ENCODE results near the gene GPR61. TPM values are rescaled to one million over a fixed set of nuclear protein-coding genes. Genes with fewer than 3 reads are reported as not detected.

Gene GPR61, protein sequence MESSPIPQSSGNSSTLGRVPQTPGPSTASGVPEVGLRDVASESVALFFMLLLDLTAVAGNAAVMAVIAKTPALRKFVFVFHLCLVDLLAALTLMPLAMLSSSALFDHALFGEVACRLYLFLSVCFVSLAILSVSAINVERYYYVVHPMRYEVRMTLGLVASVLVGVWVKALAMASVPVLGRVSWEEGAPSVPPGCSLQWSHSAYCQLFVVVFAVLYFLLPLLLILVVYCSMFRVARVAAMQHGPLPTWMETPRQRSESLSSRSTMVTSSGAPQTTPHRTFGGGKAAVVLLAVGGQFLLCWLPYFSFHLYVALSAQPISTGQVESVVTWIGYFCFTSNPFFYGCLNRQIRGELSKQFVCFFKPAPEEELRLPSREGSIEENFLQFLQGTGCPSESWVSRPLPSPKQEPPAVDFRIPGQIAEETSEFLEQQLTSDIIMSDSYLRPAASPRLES
- under 1 TPM in 1 of 2 experiments, not detected in 1; 0.22 TPM for total RNA-seq

DNA sequence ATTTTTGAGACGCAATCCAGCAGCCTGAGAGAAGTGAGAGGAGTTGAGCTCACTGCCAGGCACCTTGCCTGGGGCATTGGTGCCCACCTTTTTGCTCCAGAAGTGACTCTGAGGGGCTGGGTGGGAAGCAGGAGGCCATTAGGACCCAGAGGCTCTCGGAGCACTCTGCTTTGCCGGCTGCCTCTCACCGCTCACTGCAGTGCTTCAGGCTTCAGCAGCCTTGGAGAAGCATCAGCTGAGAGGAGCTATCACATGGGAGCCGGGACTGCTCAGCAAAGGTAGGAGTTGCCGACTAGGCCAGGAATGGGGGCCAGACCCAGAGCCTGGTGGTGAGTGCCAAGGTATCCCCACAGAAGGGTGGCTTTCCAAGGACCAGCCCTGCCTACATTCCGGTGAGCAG is at the start of gene GPR61:
Gene GPR61 (plus strand): TSS at position 197 of the 400 bp plus-strand sequence. CDS start 3,151 bp downstream, outside the sequence.
- intact Hi-C loops (cut with micrococcal nuclease), result loop anchor here (10.0 kb wide), 1 partner anchor 115 kb away; the partner anchor contains the start of gene PSMA5
- Mint-ChIP-seq H3K9me3 (no peaks in the 10 kb centered on the region), H3K4me1 (ENCODE audit: low read depth) (no peaks in the 10 kb centered on the region), H3K27me3 (no peaks in the 10 kb centered on the region), H3K4me3 (no peak within 1 kb of the TSS), H3K27ac (no peak within 1 kb of the TSS), H3K36me3 (ENCODE audit: low read depth) (no peaks in the 10 kb centered on the region)
- POLR2A ChIA-PET, result interaction anchor here (0.7 to 1.5 kb wide), 2 partner anchors 46 to 80 kb away, joined by 3 to 4 read pairs; partner anchors contain the start of genes AMPD2, CYB561D1 and GNAT2
- CTCF ChIA-PET, result interaction anchor here (1.0 to 21.7 kb wide), 5 partner anchors 39 to 444 kb away, joined by 3 to 1390 read pairs (median 7); partner anchors contain the start of genes AHCYL1, AMIGO1, ATXN7L2 and CYB561D1
- DNase-seq, result no peak
- TF ChIP-seq, protein P1, sequence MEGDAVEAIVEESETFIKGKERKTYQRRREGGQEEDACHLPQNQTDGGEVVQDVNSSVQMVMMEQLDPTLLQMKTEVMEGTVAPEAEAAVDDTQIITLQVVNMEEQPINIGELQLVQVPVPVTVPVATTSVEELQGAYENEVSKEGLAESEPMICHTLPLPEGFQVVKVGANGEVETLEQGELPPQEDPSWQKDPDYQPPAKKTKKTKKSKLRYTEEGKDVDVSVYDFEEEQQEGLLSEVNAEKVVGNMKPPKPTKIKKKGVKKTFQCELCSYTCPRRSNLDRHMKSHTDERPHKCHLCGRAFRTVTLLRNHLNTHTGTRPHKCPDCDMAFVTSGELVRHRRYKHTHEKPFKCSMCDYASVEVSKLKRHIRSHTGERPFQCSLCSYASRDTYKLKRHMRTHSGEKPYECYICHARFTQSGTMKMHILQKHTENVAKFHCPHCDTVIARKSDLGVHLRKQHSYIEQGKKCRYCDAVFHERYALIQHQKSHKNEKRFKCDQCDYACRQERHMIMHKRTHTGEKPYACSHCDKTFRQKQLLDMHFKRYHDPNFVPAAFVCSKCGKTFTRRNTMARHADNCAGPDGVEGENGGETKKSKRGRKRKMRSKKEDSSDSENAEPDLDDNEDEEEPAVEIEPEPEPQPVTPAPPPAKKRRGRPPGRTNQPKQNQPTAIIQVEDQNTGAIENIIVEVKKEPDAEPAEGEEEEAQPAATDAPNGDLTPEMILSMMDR (IDR thresholded peaks at IDR 0.05), result no peak
- no peak for ATAC-seq

DNA sequence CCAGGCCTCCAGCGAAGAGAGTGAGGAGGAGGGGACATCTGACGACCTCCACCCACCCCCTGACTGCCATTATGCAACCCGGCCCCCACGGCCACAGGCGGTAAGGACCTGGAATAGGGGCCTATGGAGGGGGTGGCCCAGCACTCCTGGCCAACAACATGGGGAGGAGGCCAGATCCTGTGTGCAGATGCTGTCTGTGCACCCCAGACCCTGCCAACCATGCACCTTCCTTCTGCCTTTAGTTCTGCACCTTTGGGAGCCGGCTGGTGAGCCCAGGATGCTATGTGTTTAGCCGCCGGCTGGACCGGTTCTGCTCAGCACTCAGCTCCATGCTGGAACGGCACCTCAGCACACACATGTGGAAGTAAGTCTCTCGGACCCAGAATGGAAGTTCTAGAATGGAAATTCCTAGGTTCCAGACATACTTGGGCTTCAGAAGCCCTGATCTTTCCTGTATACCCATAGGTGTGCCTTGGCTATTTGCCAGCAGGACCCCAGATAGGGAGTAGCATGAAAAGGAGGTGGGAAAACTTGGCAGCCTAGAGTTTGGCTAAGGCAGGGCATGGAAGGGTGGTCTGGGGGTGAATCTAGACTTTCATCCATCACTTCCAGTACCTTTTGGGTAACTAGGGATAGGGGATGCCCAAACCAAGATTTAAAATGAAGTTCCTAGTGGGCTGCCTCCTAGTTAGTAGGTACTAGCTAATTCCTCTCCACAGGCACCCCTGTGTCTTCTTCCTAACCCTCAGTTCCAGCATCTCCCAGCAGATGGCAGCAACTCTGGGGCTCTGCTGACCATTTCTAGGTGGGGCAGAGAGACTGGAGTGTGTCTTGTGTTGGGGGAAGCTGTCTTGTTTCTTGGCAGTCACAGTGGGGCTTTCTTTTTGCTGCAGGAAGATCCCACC is 49.4 kb upstream of the GPR61 start:
- DNase-seq (peak; percentile 81), ATAC-seq (peak; percentile 35)
- CTCF ChIA-PET, result interaction anchor here (0.6 to 40.7 kb wide), 20 partner anchors 7 to 470 kb away, joined by 3 to 1390 read pairs (median 4); partner anchors contain the start of genes AMIGO1, ATXN7L2, GNAI3 and GPR61
- POLR2A ChIA-PET, result interaction anchor here (0.6 to 3.2 kb wide), 4 partner anchors 19 to 78 kb away, joined by 3 to 17 read pairs (median 4); partner anchors contain the start of genes AMIGO1 and PSMA5
- Mint-ChIP-seq H3K27me3 (no peaks in the 10 kb centered on the region), H3K4me1 (ENCODE audit: low read depth) (peaks cover 24% of the 10 kb centered on the region), H3K9me3 (no peaks in the 10 kb centered on the region), H3K36me3 (ENCODE audit: low read depth) (peaks cover 7% of the 10 kb centered on the region), H3K4me3 (no peak overlapping the region), H3K27ac (no peak overlapping the region)
- intact Hi-C loops (cut with micrococcal nuclease), result no loop called here
- TF ChIP-seq, protein P1 (IDR thresholded peaks at IDR 0.05), result peak; percentile 53

DNA sequence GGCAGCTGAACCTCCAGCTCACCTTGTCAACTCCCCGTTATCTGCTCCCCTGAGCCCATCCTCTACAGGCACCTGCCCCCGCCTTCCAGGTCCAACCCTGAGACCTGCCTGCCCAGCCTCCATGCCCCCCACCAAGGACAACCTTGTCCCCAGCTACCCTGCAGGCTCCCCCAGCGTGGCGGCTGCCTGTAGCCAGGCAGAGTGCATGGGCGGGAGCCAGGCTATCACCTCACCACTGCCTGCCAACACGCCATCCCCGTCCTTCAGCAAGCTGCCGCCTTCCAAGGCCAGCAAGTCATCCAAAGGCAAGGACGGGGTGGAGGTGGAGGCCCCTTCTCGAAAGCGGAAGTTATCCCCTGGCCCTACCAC is 48.8 kb upstream of the GPR61 start:
- H3K9me3 Mint-ChIP-seq, result no peaks in the 10 kb centered on the region
- no peak overlapping the region for H3K4me3 Mint-ChIP-seq
- TF ChIP-seq, protein P1 (IDR thresholded peaks at IDR 0.05), result peak; percentile 7
- DNase-seq, result no peak
- POLR2A ChIA-PET, result interaction anchor here (0.7 to 3.2 kb wide), 3 partner anchors 18 to 65 kb away, joined by 3 to 17 read pairs (median 5); partner anchors contain the start of genes AMIGO1 and PSMA5
- peaks cover 7% of the 10 kb centered on the region for H3K36me3 Mint-ChIP-seq (ENCODE audit: low read depth)
- no peak overlapping the region for H3K27ac Mint-ChIP-seq
- CTCF ChIA-PET, result interaction anchor here (1.1 to 40.7 kb wide), 15 partner anchors 7 to 277 kb away, joined by 3 to 1390 read pairs (median 6); partner anchors contain the start of genes AMIGO1, ATXN7L2, GNAI3 and GPR61
- no peak for ATAC-seq
- intact Hi-C loops (cut with micrococcal nuclease), result no loop called here
- no peaks in the 10 kb centered on the region for H3K27me3 Mint-ChIP-seq
- peaks cover 27% of the 10 kb centered on the region for H3K4me1 Mint-ChIP-seq (ENCODE audit: low read depth)

- no peak overlapping the region for H3K27ac Mint-ChIP-seq
- no peak overlapping the region for H3K4me3 Mint-ChIP-seq
- no peaks in the 10 kb centered on the region for H3K27me3 Mint-ChIP-seq
- intact Hi-C loops (cut with micrococcal nuclease), result no loop called here
- H3K9me3 Mint-ChIP-seq, result no peaks in the 10 kb centered on the region
- no peak for DNase-seq
- ChIA-PET CTCF (interaction anchor here (1.1 to 40.7 kb wide), 14 partner anchors 8 to 278 kb away, joined by 3 to 1390 read pairs (median 8); partner anchors contain the start of genes AMIGO1, ATXN7L2, GNAI3 and GPR61), POLR2A (interaction anchor here (0.7 to 3.2 kb wide), 3 partner anchors 18 to 66 kb away, joined by 3 to 17 read pairs (median 5); partner anchors contain the start of genes AMIGO1 and PSMA5)
- TF ChIP-seq, protein P1 (IDR thresholded peaks at IDR 0.05), result no peak
- ATAC-seq, result no peak
- H3K4me1 Mint-ChIP-seq (ENCODE audit: low read depth), result peaks cover 30% of the 10 kb centered on the region
- H3K36me3 Mint-ChIP-seq (ENCODE audit: low read depth), result peaks cover 6% of the 10 kb centered on the region
Observed at GRCh38 chr1:109491372-109491771, 48.3 kb upstream of the GPR61 start.

All from activated CD8-positive, alpha-beta T cell treated with anti-CD3 and anti-CD28 coated beads for 36 hours (primary cell).